ENCODE data around the gene RTL1. TPM values are rescaled to one million over a fixed set of nuclear protein-coding genes. Genes with fewer than 3 reads are reported as not detected.

RTL1 gene
- total and polyA plus RNA-seq, 2 donors (not counting 3 experiments of a cell fraction or from before 2014, with no cell fraction given): not detected

GRCh38 chr14:100835548-100836310 lies 67.8 kb downstream of the RTL1 start:
- ChIA-PET CTCF (no interaction called here), POLR2A (no interaction called here)
- TF ChIP-seq GATA2 (IDR thresholded peaks at IDR 0.05; ENCODE audit: insufficient read depth, insufficient read length, low read depth, low read length) (no peak), CTCF (IDR thresholded peaks at IDR 0.05; ENCODE audit: extremely low read depth in 1 of 2, insufficient read depth in 1 of 2, low read depth in 1 of 2, low read length in 2 of 2) (no peak)
- no peaks in the 10 kb centered on the region for H3K9me1 ChIP-seq (replicated peaks; ENCODE audit: control insufficient read depth, extremely low read depth, insufficient read depth, low read length)
- H3K79me2 ChIP-seq (ENCODE audit: control insufficient read depth, insufficient read depth, low read length): no peaks in the 10 kb centered on the region
- DNase-seq (ENCODE audit: low read depth, low spot score): no peak
- no peaks in the 10 kb centered on the region for H3K4me1 ChIP-seq (ENCODE audit: control insufficient read depth, extremely low read depth, insufficient read depth, low read length)
- BruUV-seq (replicated peaks): no TSS peak
- FAIRE-seq: no peak
- no peak overlapping the region for H3K27ac ChIP-seq (ENCODE audit: insufficient read depth, low read depth, low read length)
- intact Hi-C loops (cut with micrococcal nuclease): no loop called here
- dilution Hi-C loops (cut with MboI; ENCODE audit: extremely low pct_ligation_motif_present, low sequenced_read_pairs): no loop called here
- no peaks in the 10 kb centered on the region for H3K27me3 ChIP-seq (ENCODE audit: control insufficient read depth in 2 of 2, insufficient read depth in 2 of 2, low read length in 2 of 2)
- H3K9ac ChIP-seq (replicated peaks; ENCODE audit: extremely low read depth, insufficient read depth, low read length): no peak overlapping the region
- no peaks in the 10 kb centered on the region for H3K9me3 ChIP-seq (replicated peaks; ENCODE audit: control insufficient read depth, insufficient read depth, low read length)
- no peaks in the 10 kb centered on the region for H4K20me1 ChIP-seq (replicated peaks; ENCODE audit: control insufficient read depth, extremely low read depth, insufficient read depth, low read length)
- no peak overlapping the region for H2AFZ ChIP-seq (ENCODE audit: low read depth, low read length)
- H3K36me3 ChIP-seq (ENCODE audit: control insufficient read depth in 2 of 2, extremely low read depth in 1 of 2, insufficient read depth in 2 of 2, low read length in 2 of 2): peaks cover 5 to 34% of the 10 kb centered on the region in 2 experiments
- no peak overlapping the region for H3K4me2 ChIP-seq (ENCODE audit: insufficient read depth, low read length)
- no peak overlapping the region for H3K4me3 ChIP-seq (replicated peaks in 1 of 3; ENCODE audit: insufficient read depth in 1 of 3, low read depth in 1 of 3, low read length in 3 of 3)

GRCh38 chr14:100834794-100835547 lies 68.6 kb downstream of the RTL1 start:
- DNase-seq (ENCODE audit: low read depth, low spot score): no peak
- Histone ChIP-seq H3K27me3 (ENCODE audit: control insufficient read depth in 2 of 2, insufficient read depth in 2 of 2, low read length in 2 of 2) (no peaks in the 10 kb centered on the region), H3K9me3 (replicated peaks; ENCODE audit: control insufficient read depth, insufficient read depth, low read length) (no peaks in the 10 kb centered on the region), H3K36me3 (ENCODE audit: control insufficient read depth in 2 of 2, extremely low read depth in 1 of 2, insufficient read depth in 2 of 2, low read length in 2 of 2) (peaks cover 8 to 34% of the 10 kb centered on the region in 2 experiments), H3K4me3 (replicated peaks in 1 of 3; ENCODE audit: insufficient read depth in 1 of 3, low read depth in 1 of 3, low read length in 3 of 3) (no peak overlapping the region), H3K9me1 (replicated peaks; ENCODE audit: control insufficient read depth, extremely low read depth, insufficient read depth, low read length) (no peaks in the 10 kb centered on the region), H3K27ac (ENCODE audit: insufficient read depth, low read depth, low read length) (no peak overlapping the region), H3K9ac (replicated peaks; ENCODE audit: extremely low read depth, insufficient read depth, low read length) (no peak overlapping the region), H2AFZ (ENCODE audit: low read depth, low read length) (no peak overlapping the region), H3K4me2 (ENCODE audit: insufficient read depth, low read length) (no peak overlapping the region), H3K4me1 (ENCODE audit: control insufficient read depth, extremely low read depth, insufficient read depth, low read length) (no peaks in the 10 kb centered on the region), H4K20me1 (replicated peaks; ENCODE audit: control insufficient read depth, extremely low read depth, insufficient read depth, low read length) (no peaks in the 10 kb centered on the region), H3K79me2 (ENCODE audit: control insufficient read depth, insufficient read depth, low read length) (no peaks in the 10 kb centered on the region)
- no peak for FAIRE-seq
- ChIA-PET CTCF (no interaction called here), POLR2A (no interaction called here)
- dilution Hi-C loops (cut with MboI; ENCODE audit: extremely low pct_ligation_motif_present, low sequenced_read_pairs) (no loop called here), intact Hi-C loops (cut with micrococcal nuclease) (no loop called here)
- BruUV-seq (replicated peaks): no TSS peak
- TF ChIP-seq EZH2 (IDR thresholded peaks at IDR 0.05; ENCODE audit: borderline replicate concordance, low read depth, low read length, severe bottlenecking): no peak
- TF ChIP-seq POLR2AphosphoS5 (IDR thresholded peaks at IDR 0.05; ENCODE audit: insufficient read depth, low read depth, low read length): no peak
- no peak for TF ChIP-seq POLR2A (IDR thresholded peaks at IDR 0.05; ENCODE audit: low read depth, low read length)
- TF ChIP-seq MAX (IDR thresholded peaks at IDR 0.05; ENCODE audit: insufficient read depth, insufficient read length): no peak
- TF ChIP-seq GATA2 (IDR thresholded peaks at IDR 0.05; ENCODE audit: insufficient read depth, insufficient read length, low read depth, low read length): no peak
- TF ChIP-seq FOS (IDR thresholded peaks at IDR 0.05; ENCODE audit: borderline replicate concordance, insufficient read depth, low read length): no peak
- TF ChIP-seq CTCF (IDR thresholded peaks at IDR 0.05; ENCODE audit: extremely low read depth in 1 of 2, insufficient read depth in 1 of 2, low read depth in 1 of 2, low read length in 2 of 2): no peak
- no peak for TF ChIP-seq JUN (IDR thresholded peaks at IDR 0.05; ENCODE audit: borderline replicate concordance, insufficient read depth, insufficient read length, low read depth)
- TF ChIP-seq MYC (IDR thresholded peaks at IDR 0.05; ENCODE audit: low read depth, low read length): no peak

All from endothelial cell of umbilical vein (primary cell).